GM12878 (cell line): ENCODE measurements around the gene MUC7. TPM values are rescaled to one million over a fixed set of nuclear protein-coding genes. Genes with fewer than 3 reads are reported as not detected.
A peak's percentile ranks its signal among the peaks of the same experiment; 100 is the strongest.

Experiments
- ATAC-seq: fragments of 200-7000 bp; cut with Tn5 transposase; 3 replicates; pipeline ENCODE4 v1.9.1; 2020; ENCODE audit warnings: mild to moderate bottlenecking, moderate library complexity
- BruUV-seq: library from RNA; stranded (reverse); fragments of 400-500 nt; replicated peaks from 2 replicates; lab custom pipeline; 2021; lab: Mats Ljungman, UMichigan
- CTCF ChIA-PET: fragments of 300-600 bp; sonication (Branson Sonifier 250); formaldehyde crosslinking; extraction: SDS; loops from one replicate; lab custom pipeline; 2021; ENCODE audit warnings: inconsistent platforms; lab: Yijun Ruan, JAX
- POLR2A ChIA-PET: fragments of 350-600 bp; formaldehyde crosslinking; extraction: SDS; loops from one replicate; lab custom pipeline; 2021; ENCODE audit warnings: inconsistent platforms; lab: Charles Lee
- RAD21 ChIA-PET: fragments of 300-600 bp; sonication (Branson Sonifier 250); formaldehyde crosslinking; loops from one replicate; lab custom pipeline; 2023; ENCODE audit warnings: antibody characterized with exemption; ENCODE audit not compliant: unreplicated experiment; lab: Charles Lee
- SMC1A ChIA-PET: fragments of 300-600 bp; sonication (Branson Sonifier 250); formaldehyde crosslinking; loops from one replicate; lab custom pipeline; 2023; ENCODE audit not compliant: unreplicated experiment, uncharacterized antibody; lab: Charles Lee
- DNase-seq: peaks from one replicate; pipeline ENCODE4 v3.0.0-alpha.2; 2011; ENCODE audit warnings: low read depth, low spot score
- FAIRE-seq: peaks from 3 replicates; lab custom pipeline; 2011; peaks lifted over from hg19 to GRCh38; lab: Jason Lieb, UNC
- H2AFZ ChIP-seq: 2 replicates; pipeline ENCODE4 v1.6.0; 2011; ENCODE audit warnings: low read depth, low read length, control low read depth; ENCODE audit not compliant: control insufficient read depth
- H3K27ac ChIP-seq: 2 replicates; pipeline ENCODE4 v1.5.1; 2011; ENCODE audit warnings: control low read depth; ENCODE audit not compliant: control insufficient read depth, insufficient read depth
- H3K27me3 ChIP-seq, 2 experiments: replicated peaks in 1 of 2; 2 replicates each; pipeline versions ENCODE4 v1.6.0 to v1.6.1; 2011; ENCODE audit warnings: low read length in 1 of 2; ENCODE audit not compliant: control insufficient read depth in 2 of 2, insufficient read depth in 2 of 2
- H3K36me3 ChIP-seq, 2 experiments: 2 replicates each; pipeline ENCODE4 v1.5.1; 2011; ENCODE audit warnings: low read length in 1 of 2; ENCODE audit not compliant: control insufficient read depth in 2 of 2, insufficient read depth in 2 of 2
- H3K4me1 ChIP-seq: 2 replicates; pipeline ENCODE4 v1.6.1; 2011; ENCODE audit warnings: mild to moderate bottlenecking, low read length, moderate library complexity, mixed read lengths; ENCODE audit not compliant: control insufficient read depth, insufficient read depth
- H3K4me2 ChIP-seq: 2 replicates; pipeline ENCODE4 v1.6.0; 2011; ENCODE audit warnings: control low read depth; ENCODE audit not compliant: control insufficient read depth, insufficient read depth
- H3K4me3 ChIP-seq: fragments of 200-600 bp; sonication (generic); 2 replicates; pipeline ENCODE4 v1.5.1; 2016
- H3K79me2 ChIP-seq: 2 replicates; pipeline ENCODE4 v1.6.0; 2011; ENCODE audit warnings: low read length; ENCODE audit not compliant: control insufficient read depth, insufficient read depth
- H3K9ac ChIP-seq: 2 replicates; pipeline ENCODE4 v1.8.0; 2011; ENCODE audit warnings: low read length, control low read depth, mixed read lengths; ENCODE audit not compliant: control insufficient read depth, insufficient read depth
- H3K9me3 ChIP-seq: replicated peaks from 3 replicates; pipeline ENCODE4 v1.5.1; 2011; ENCODE audit warnings: mild to moderate bottlenecking, low read length; ENCODE audit not compliant: control insufficient read depth, insufficient read depth
- H4K20me1 ChIP-seq: 2 replicates; pipeline ENCODE4 v1.6.0; 2011; ENCODE audit not compliant: control insufficient read depth, insufficient read depth
- ATF3 ChIP-seq: IDR thresholded peaks from 2 replicates; pipeline ENCODE4 v1.6.1; 2011; ENCODE audit warnings: low read depth, mild to moderate bottlenecking, low read length, moderate library complexity, borderline replicate concordance; ENCODE audit errors: extremely low read depth
- CHD4 ChIP-seq: fragments of 200-600 bp; sonication (generic); IDR thresholded peaks from 2 replicates; pipeline ENCODE4 v1.6.1; 2016; ENCODE audit warnings: mild to moderate bottlenecking
- CTCF ChIP-seq, 3 experiments: IDR thresholded peaks in 2 of 3; conservative IDR thresholded peaks in 1 of 3; 2 replicates each; pipeline ENCODE4 v1.5.1; 2011; ENCODE audit warnings: low read depth in 3 of 3, low read length in 3 of 3, mild to moderate bottlenecking in 3 of 3, control low read depth in 2 of 3, moderate library complexity in 2 of 3, inconsistent platforms in 1 of 3, mixed read lengths in 1 of 3; ENCODE audit not compliant: control insufficient read depth in 2 of 3, insufficient read depth in 1 of 3; ENCODE audit errors: extremely low read depth in 1 of 3
- EP300 ChIP-seq, 2 experiments: fragments of 150-350 bp in 1 of 2; IDR thresholded peaks; 2 replicates each; pipeline ENCODE4 v1.6.1; 2011 to 2012; ENCODE audit warnings: low read depth in 2 of 2, low read length in 2 of 2, borderline replicate concordance in 1 of 2, improper control_type of control experiment in 1 of 2, inconsistent platforms in 1 of 2; ENCODE audit not compliant: control insufficient read depth in 1 of 2
- GATAD2B ChIP-seq: fragments of 450-650 bp; conservative IDR thresholded peaks from 2 replicates; pipeline ENCODE4 v1.6.1; 2017; ENCODE audit warnings: low read depth, mild to moderate bottlenecking, moderate library complexity
- IKZF1 ChIP-seq: fragments of 450-650 bp; conservative IDR thresholded peaks from 2 replicates; pipeline ENCODE4 v1.6.1; 2017; ENCODE audit warnings: antibody characterized with exemption, mild to moderate bottlenecking
- IKZF2 ChIP-seq, 2 experiments: fragments of 450-650 bp; IDR thresholded peaks; 2 replicates each; pipeline ENCODE4 v1.6.1; 2017; ENCODE audit warnings: mild to moderate bottlenecking in 2 of 2, moderate library complexity in 2 of 2
- MLLT1 ChIP-seq: fragments of 450-650 bp; IDR thresholded peaks from 2 replicates; pipeline ENCODE4 v1.6.1; 2016; ENCODE audit warnings: mild to moderate bottlenecking
- NBN ChIP-seq: fragments of 450-650 bp; IDR thresholded peaks from 2 replicates; pipeline ENCODE4 v1.6.1; 2016
- NFXL1 ChIP-seq: fragments of 450-650 bp; IDR thresholded peaks from 2 replicates; pipeline ENCODE4 v1.6.1; 2017; ENCODE audit warnings: antibody characterized with exemption, mild to moderate bottlenecking, borderline replicate concordance
- NRF1 ChIP-seq: conservative IDR thresholded peaks from 2 replicates; pipeline ENCODE4 v1.6.1; 2011; ENCODE audit warnings: mild to moderate bottlenecking, low read depth, low read length, improper control_type of control experiment
- POLR2AphosphoS2 ChIP-seq: IDR thresholded peaks from 2 replicates; pipeline ENCODE4 v1.6.1; 2011; ENCODE audit warnings: low read depth, mild to moderate bottlenecking, low read length, improper control_type of control experiment, moderate library complexity
- REST ChIP-seq: IDR thresholded peaks from 2 replicates; pipeline ENCODE4 v1.6.1; 2012; ENCODE audit warnings: mild to moderate bottlenecking, low read depth, low read length
- RUNX3 ChIP-seq: IDR thresholded peaks from 2 replicates; pipeline ENCODE4 v1.6.1; 2012; ENCODE audit warnings: low read length, inconsistent platforms
- STAT1 ChIP-seq: fragments of 450-650 bp; conservative IDR thresholded peaks from 2 replicates; pipeline ENCODE4 v1.6.1; 2014; ENCODE audit warnings: antibody characterized with exemption, mild to moderate bottlenecking
- WGBS: methylation state at CpG from one replicate; pipeline ENCODE4 v1.1.6; 2016; ENCODE audit warnings: low lambda C conversion rate; ENCODE audit not compliant: insufficient replicate concordance, insufficient coverage; ENCODE audit errors: missing lambda C conversion rate; 5-methylcytosine and 5-hydroxymethylcytosine counted together
- in situ Hi-C: fragments of 300-500 bp; cut with MboI; formaldehyde crosslinking; loops from 9 replicates; pipeline ENCODE4 v1.14.3; 2018; ENCODE audit warnings: mixed read lengths
- intact Hi-C: fragments of 100-400 bp; cut with micrococcal nuclease; formaldehyde crosslinking; loops from one replicate; pipeline ENCODE4 v1.14.2; 2022; ENCODE audit not compliant: unreplicated experiment
- polyA plus RNA-seq, 11 experiments: library from polyadenylated mRNA; depleted of rRNA in 4 of 11; unstranded in 6 of 11; stranded (reverse) in 5 of 11; fragments of >200 nt; fragmentation: Nextera tagmentation in 4 of 11; fragmentation: Illumina TruSeq in 1 of 11; extraction: Ambion mirVana in 4 of 11; extraction: Trizol in 1 of 11; gene quantifications; 1 replicate in 1 of 11; 2 replicates in 10 of 11; pipeline versions ENCODE4 v1.2.1 to v1.2.3, GENCODE V29; 2011 to 2016; ENCODE audit warnings: inconsistent platforms in 2 of 11, missing spikeins in 2 of 11, low read depth in 1 of 11
- total RNA-seq, 4 experiments: library from RNA; depleted of rRNA in 3 of 4; stranded (reverse); fragments of >200 nt in 3 of 4; fragmentation: Illumina TruSeq in 1 of 4; extraction: Trizol in 1 of 4; gene quantifications; 2 replicates each; pipeline versions ENCODE4 v1.2.1 to v1.2.3, GENCODE V29; 2013 to 2021

MUC7 gene
- total and polyA plus RNA-seq, 10 of the 15 experiments (the other 5 are each of a cell fraction or from before 2014, with no cell fraction given) = not detected

GRCh38 chr4:70505151-70505748 is 33.3 kb downstream of the MUC7 start (continued):
- no peak for TF ChIP-seq POLR2AphosphoS2
- no peak for TF ChIP-seq IKZF1
- no peak for TF ChIP-seq NFXL1
- 0 out of 4 replicates have a peak, but pooled peaks of 1 of the 2 experiments have one; percentile 16 for TF ChIP-seq IKZF2 (IDR thresholded peaks at IDR 0.05)

GRCh38 chr4:70508801-70509200 is 36.8 kb downstream of the MUC7 start:
- ChIA-PET CTCF (interaction anchor here (7.2 kb wide), 1 partner anchor 193 kb away, joined by 80 read pairs; no protein-coding TSS in a partner anchor), SMC1A (no interaction called here), POLR2A (no interaction called here), RAD21 (interaction anchor here (1.2 kb wide), 1 partner anchor 73 kb away, joined by 3 read pairs; no protein-coding TSS in a partner anchor)
- FAIRE-seq (no peak), ATAC-seq (no peak), DNase-seq (no peak)
- Histone ChIP-seq H3K4me2 (no peak overlapping the region), H3K27me3 (no peaks in the 10 kb centered on the region), H3K9ac (no peak overlapping the region), H3K27ac (no peak overlapping the region), H4K20me1 (no peaks in the 10 kb centered on the region), H3K36me3 (no peaks in the 10 kb centered on the region), H3K9me3 (no peaks in the 10 kb centered on the region), H3K4me3 (no peak overlapping the region), H3K79me2 (no peaks in the 10 kb centered on the region), H3K4me1 (no peaks in the 10 kb centered on the region), H2AFZ (no peak overlapping the region)
- intact Hi-C loops (loop anchor here (5.0 kb wide), 1 partner anchor 612 kb away; no protein-coding TSS in a partner anchor), in situ Hi-C loops (loop anchor here (25.0 kb wide), 1 partner anchor 822 kb away; no protein-coding TSS in a partner anchor)
- no TSS peak for BruUV-seq
- 0% methylated on average over 1 of the region's 1 CpG for WGBS
- TF ChIP-seq CTCF (IDR thresholded peaks at IDR 0.05 in 2 of 3, conservative IDR thresholded peaks at IDR 0.05 in 1 of 3; ENCODE audit: control insufficient read depth in 2 of 3, extremely low read depth in 1 of 3, insufficient read depth in 1 of 3, low read depth in 3 of 3, low read length in 3 of 3) = no peak
- no peak for TF ChIP-seq RUNX3
- no peak for TF ChIP-seq NBN
- TF ChIP-seq REST = no peak
- no peak for TF ChIP-seq MLLT1
- TF ChIP-seq STAT1 = no peak
- no peak for TF ChIP-seq ATF3
- TF ChIP-seq EP300 (IDR thresholded peaks at IDR 0.05; ENCODE audit: borderline replicate concordance in 1 of 2, control insufficient read depth in 1 of 2, low read depth in 2 of 2, low read length in 2 of 2) = no peak
- no peak for TF ChIP-seq GATAD2B
- no peak for TF ChIP-seq NRF1
- TF ChIP-seq CHD4 = no peak
